Fibroblast of lung (primary cell): ENCODE results near the gene TMPRSS3. TPM values are rescaled to one million over a fixed set of nuclear protein-coding genes. Genes with fewer than 3 reads are reported as not detected.

Experiments used
- DNase-seq, 2 donors: peaks; one replicate each; pipeline versions ENCODE4 v3.0.0 to v3.0.0-alpha.2; 2010; ENCODE audit warnings: low read depth in 2 of 2
- H2AFZ ChIP-seq: 2 replicates; pipeline ENCODE4 v1.5.1; 2012; ENCODE audit warnings: low read length, control low read depth, inconsistent platforms
- H3K27ac ChIP-seq: 2 replicates; pipeline ENCODE4 v1.5.1; 2011; ENCODE audit warnings: low read length, control low read depth; ENCODE audit not compliant: insufficient read depth
- H3K27me3 ChIP-seq: 2 replicates; pipeline ENCODE4 v1.5.1; 2011; ENCODE audit warnings: mild to moderate bottlenecking, low read length; ENCODE audit not compliant: control insufficient read depth, insufficient read depth
- H3K36me3 ChIP-seq: 2 replicates; pipeline ENCODE4 v1.5.1; 2011; ENCODE audit warnings: low read length; ENCODE audit not compliant: control insufficient read depth, insufficient read depth
- H3K4me1 ChIP-seq: 2 replicates; pipeline ENCODE4 v1.5.1; 2011; ENCODE audit warnings: low read length; ENCODE audit not compliant: control insufficient read depth, insufficient read depth; ENCODE audit errors: extremely low read depth
- H3K4me2 ChIP-seq: 2 replicates; pipeline ENCODE4 v1.5.1; 2011; ENCODE audit warnings: low read length, control low read depth; ENCODE audit not compliant: insufficient read depth; ENCODE audit errors: extremely low read depth
- H3K4me3 ChIP-seq, 4 experiments: fragments of 200-600 bp in 1 of 4; sonication (generic) in 1 of 4; replicated peaks in 1 of 4; 2 replicates each; pipeline ENCODE4 v1.5.1; 2011 to 2016; ENCODE audit warnings: low read length in 4 of 4, low read depth in 3 of 4, mild to moderate bottlenecking in 3 of 4, control low read depth in 2 of 4, inconsistent platforms in 1 of 4, mixed read lengths in 1 of 4; ENCODE audit not compliant: insufficient read depth in 1 of 4; ENCODE audit errors: control extremely low read depth in 1 of 4
- H3K79me2 ChIP-seq: 2 replicates; pipeline ENCODE4 v1.5.1; 2012; ENCODE audit warnings: mild to moderate bottlenecking, low read length, inconsistent platforms; ENCODE audit not compliant: control insufficient read depth, insufficient read depth
- H3K9ac ChIP-seq: 2 replicates; pipeline ENCODE4 v1.5.1; 2011; ENCODE audit warnings: mild to moderate bottlenecking, low read length, control low read depth; ENCODE audit not compliant: insufficient read depth
- H3K9me3 ChIP-seq: 2 replicates; pipeline ENCODE4 v1.5.1; 2012; ENCODE audit warnings: low read depth, low read length; ENCODE audit not compliant: control insufficient read depth, insufficient read depth
- H4K20me1 ChIP-seq: 2 replicates; pipeline ENCODE4 v1.5.1; 2011; ENCODE audit warnings: low read length; ENCODE audit not compliant: control insufficient read depth, insufficient read depth; ENCODE audit errors: extremely low read depth
- EZH2 ChIP-seq: IDR thresholded peaks from 2 replicates; pipeline ENCODE4 v1.5.1; 2012; ENCODE audit warnings: low read length, control low read depth, mild to moderate bottlenecking; ENCODE audit errors: missing control alignments
- polyA plus RNA-seq, 2 donors: library from polyadenylated mRNA; depleted of rRNA in 1 of 2; stranded (reverse) in 1 of 2; unstranded in 1 of 2; fragments of >200 nt; gene quantifications; 2 replicates each; pipeline ENCODE4 v1.2.1, GENCODE V29; 2011 to 2012; ENCODE audit warnings: missing spikeins in 1 of 2
- total RNA-seq: library from RNA; depleted of rRNA; stranded (reverse); fragments of >200 nt; gene quantifications from 2 replicates; pipeline ENCODE4 v1.2.1, GENCODE V29; 2014
- TF ChIP-seq, protein P1 (sequence below), 2 donors: IDR thresholded peaks in 1 of 2; conservative IDR thresholded peaks in 1 of 2; 1 replicate in 1 of 2; 2 replicates in 1 of 2; pipeline ENCODE4 v1.5.1; 2011 to 2012; ENCODE audit warnings: low read length in 2 of 2, control low read depth in 1 of 2, inconsistent platforms in 1 of 2, low read depth in 1 of 2, mild to moderate bottlenecking in 1 of 2

Gene TMPRSS3
- total and polyA plus RNA-seq, 2 donors (not counting 1 experiment from before 2014, with no cell fraction given) = not detected

DNA sequence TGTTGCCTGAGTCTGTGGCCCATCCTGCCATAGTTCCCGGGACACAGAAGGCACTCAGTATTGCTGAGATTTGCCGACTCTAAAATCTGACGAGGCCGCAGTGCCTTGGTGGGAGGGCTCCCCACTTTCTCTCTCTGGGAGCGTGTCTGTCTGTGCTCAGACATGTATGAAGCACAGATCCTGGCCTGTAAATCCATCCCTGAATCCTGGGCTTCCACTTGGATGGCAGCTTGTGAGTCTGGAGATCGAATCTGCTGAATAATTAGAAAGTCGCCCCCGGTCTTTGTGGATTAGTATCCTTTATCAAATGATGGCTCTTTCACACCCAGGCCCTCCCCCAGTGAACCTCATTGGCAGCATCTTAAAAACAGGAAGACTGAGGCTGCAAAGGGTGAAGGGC, 18.2 kb upstream of the TMPRSS3 start:
- Histone ChIP-seq H3K79me2 (no peaks in the 10 kb centered on the region), H3K27ac (no peak overlapping the region), H3K4me3 (no peak overlapping the region), H3K4me1 (no peaks in the 10 kb centered on the region), H3K9me3 (no peaks in the 10 kb centered on the region), H3K36me3 (no peaks in the 10 kb centered on the region), H2AFZ (no peak overlapping the region), H3K9ac (no peak overlapping the region), H3K4me2 (no peak overlapping the region), H4K20me1 (no peaks in the 10 kb centered on the region), H3K27me3 (peaks cover 3% of the 10 kb centered on the region)
- DNase-seq = no peak
- TF ChIP-seq, protein P1, sequence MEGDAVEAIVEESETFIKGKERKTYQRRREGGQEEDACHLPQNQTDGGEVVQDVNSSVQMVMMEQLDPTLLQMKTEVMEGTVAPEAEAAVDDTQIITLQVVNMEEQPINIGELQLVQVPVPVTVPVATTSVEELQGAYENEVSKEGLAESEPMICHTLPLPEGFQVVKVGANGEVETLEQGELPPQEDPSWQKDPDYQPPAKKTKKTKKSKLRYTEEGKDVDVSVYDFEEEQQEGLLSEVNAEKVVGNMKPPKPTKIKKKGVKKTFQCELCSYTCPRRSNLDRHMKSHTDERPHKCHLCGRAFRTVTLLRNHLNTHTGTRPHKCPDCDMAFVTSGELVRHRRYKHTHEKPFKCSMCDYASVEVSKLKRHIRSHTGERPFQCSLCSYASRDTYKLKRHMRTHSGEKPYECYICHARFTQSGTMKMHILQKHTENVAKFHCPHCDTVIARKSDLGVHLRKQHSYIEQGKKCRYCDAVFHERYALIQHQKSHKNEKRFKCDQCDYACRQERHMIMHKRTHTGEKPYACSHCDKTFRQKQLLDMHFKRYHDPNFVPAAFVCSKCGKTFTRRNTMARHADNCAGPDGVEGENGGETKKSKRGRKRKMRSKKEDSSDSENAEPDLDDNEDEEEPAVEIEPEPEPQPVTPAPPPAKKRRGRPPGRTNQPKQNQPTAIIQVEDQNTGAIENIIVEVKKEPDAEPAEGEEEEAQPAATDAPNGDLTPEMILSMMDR (conservative IDR thresholded peaks at IDR 0.05 in 1 of 2, IDR thresholded peaks at IDR 0.05 in 1 of 2; ENCODE audit: low read depth in 1 of 2, low read length in 2 of 2) = no peak
- no peak for TF ChIP-seq EZH2

DNA sequence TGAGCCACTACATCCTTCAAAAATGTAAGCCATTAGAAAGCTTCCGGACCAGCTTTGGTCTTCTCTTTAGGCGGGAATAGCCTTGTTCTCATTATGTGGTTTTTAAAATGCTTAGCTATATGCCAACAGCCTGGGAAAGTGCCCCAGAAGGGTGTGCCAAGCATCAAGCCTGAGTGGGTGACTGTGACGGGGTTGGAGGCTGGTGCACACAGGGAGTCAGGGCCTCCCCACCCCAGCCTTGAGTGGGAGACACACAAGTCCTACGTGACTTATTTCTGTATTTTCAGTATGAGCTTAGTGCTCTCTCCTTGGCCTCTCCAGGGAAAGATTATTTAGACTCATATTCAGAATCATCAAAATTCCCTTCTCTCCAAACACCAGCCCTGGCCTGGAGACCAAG, 17.6 kb upstream of the TMPRSS3 start:
- Histone ChIP-seq H3K9me3 (no peaks in the 10 kb centered on the region), H3K27ac (no peak overlapping the region), H3K79me2 (no peaks in the 10 kb centered on the region), H3K9ac (no peak overlapping the region), H3K36me3 (no peaks in the 10 kb centered on the region), H3K4me3 (no peak overlapping the region), H3K4me1 (no peaks in the 10 kb centered on the region), H3K4me2 (no peak overlapping the region), H4K20me1 (no peaks in the 10 kb centered on the region), H3K27me3 (peaks cover 3% of the 10 kb centered on the region), H2AFZ (no peak overlapping the region)
- no peak for DNase-seq
- TF ChIP-seq, protein P1 (conservative IDR thresholded peaks at IDR 0.05 in 1 of 2, IDR thresholded peaks at IDR 0.05 in 1 of 2; ENCODE audit: low read depth in 1 of 2, low read length in 2 of 2) = no peak
- TF ChIP-seq EZH2 = no peak

GRCh38 chr21:42413093-42413492, 17.2 kb upstream of the TMPRSS3 start:
- Histone ChIP-seq H3K27ac (no peak overlapping the region), H3K4me3 (no peak overlapping the region), H3K36me3 (no peaks in the 10 kb centered on the region), H3K9ac (no peak overlapping the region), H4K20me1 (no peaks in the 10 kb centered on the region), H3K9me3 (no peaks in the 10 kb centered on the region), H3K79me2 (no peaks in the 10 kb centered on the region), H3K4me1 (no peaks in the 10 kb centered on the region), H3K27me3 (peaks cover 3% of the 10 kb centered on the region), H3K4me2 (no peak overlapping the region), H2AFZ (no peak overlapping the region)
- no peak for TF ChIP-seq EZH2
- TF ChIP-seq, protein P1 (conservative IDR thresholded peaks at IDR 0.05 in 1 of 2, IDR thresholded peaks at IDR 0.05 in 1 of 2; ENCODE audit: low read depth in 1 of 2, low read length in 2 of 2) = no peak
- DNase-seq = no peak
